OCI-LY3 (cell line): ENCODE data around the gene NOVA2.

Experiments
- H2AFZ ChIP-seq: fragments of 200-600, 300-600 bp; shearing (Covaris generic); 2 replicates; pipeline ENCODE4 v1.6.0; 2014; ENCODE audit warnings: antibody characterized with exemption, low read depth, low read length
- H3K27ac ChIP-seq: fragments of 200-600, 300-600 bp; sonication (generic); 2 replicates; pipeline ENCODE4 v1.5.1; 2014; ENCODE audit warnings: mild to moderate bottlenecking, low read length, moderate library complexity, mixed read lengths
- H3K27me3 ChIP-seq: fragments of 200-600, 300-600 bp; sonication (generic); 2 replicates; pipeline ENCODE4 v1.6.1; 2014; ENCODE audit warnings: low read depth, low read length, mixed read lengths
- H3K36me3 ChIP-seq: fragments of 200-600, 300-600 bp; sonication (generic); replicated peaks from 2 replicates; pipeline ENCODE3; 2014; ENCODE audit warnings: low read depth, low read length, mixed read lengths
- H3K4me1 ChIP-seq: fragments of 300-600, 200-600 bp; sonication (generic); 2 replicates; pipeline ENCODE4 v1.6.1; 2014; ENCODE audit warnings: low read length, mixed read lengths
- H3K4me2 ChIP-seq: fragments of 200-600, 300-600 bp; sonication (generic); 2 replicates; pipeline ENCODE4 v1.6.1; 2014; ENCODE audit warnings: low read length, mixed read lengths
- H3K4me3 ChIP-seq: fragments of 300-600, 200-600 bp; sonication (generic); 2 replicates; pipeline ENCODE4 v1.5.1; 2014; ENCODE audit warnings: antibody characterized with exemption, mild to moderate bottlenecking, low read length, moderate library complexity
- H3K79me2 ChIP-seq: fragments of 300-600, 200-600 bp; shearing (Covaris generic); 2 replicates; pipeline ENCODE4 v1.6.1; 2014; ENCODE audit warnings: mild to moderate bottlenecking, low read length, mixed read lengths
- H3K9ac ChIP-seq: fragments of 300-600, 200-600 bp; shearing (Covaris generic); 2 replicates; pipeline ENCODE4 v1.6.0; 2014; ENCODE audit warnings: mild to moderate bottlenecking, low read length, moderate library complexity
- H3K9me3 ChIP-seq: fragments of 200-600, 300-600 bp; shearing (Covaris generic); 2 replicates; pipeline ENCODE4 v1.6.1; 2014; ENCODE audit warnings: low read length, mixed read lengths; ENCODE audit not compliant: insufficient read depth
- H4K20me1 ChIP-seq: fragments of 200-600, 300-600 bp; sonication (generic); 2 replicates; pipeline ENCODE4 v1.6.1; 2016; ENCODE audit warnings: low read length, mixed read lengths; ENCODE audit not compliant: insufficient read depth
- CTCF ChIP-seq: fragments of 200-600, 300-600 bp; sonication (generic); IDR thresholded peaks from 2 replicates; pipeline ENCODE4 v1.5.1; 2014; ENCODE audit warnings: antibody characterized with exemption, low read length, low read depth
- EZH2phosphoT487 ChIP-seq: fragments of 200-600 bp; shearing (Covaris generic); IDR thresholded peaks from 2 replicates; pipeline ENCODE4 v1.6.1; 2018; ENCODE audit warnings: antibody characterized with exemption, mixed run types, low read depth

The NOVA2 gene

GRCh38 chr19:45924891-45925447 is 48.7 kb downstream of the NOVA2 start:
- H3K9ac ChIP-seq, result no peak overlapping the region
- no peaks in the 10 kb centered on the region for H4K20me1 ChIP-seq
- no peak overlapping the region for H3K27ac ChIP-seq
- H3K4me1 ChIP-seq, result peaks cover 5% of the 10 kb centered on the region
- TF ChIP-seq EZH2phosphoT487, result no peak
- H3K36me3 ChIP-seq, result no peaks in the 10 kb centered on the region
- H3K4me3 ChIP-seq, result no peak overlapping the region
- H2AFZ ChIP-seq, result no peak overlapping the region
- no peaks in the 10 kb centered on the region for H3K9me3 ChIP-seq
- 0 out of 2 replicates have a peak, but pooled peaks cover 7% of the 10 kb centered on the region for H3K27me3 ChIP-seq
- H3K4me2 ChIP-seq, result no peak overlapping the region
- no peaks in the 10 kb centered on the region for H3K79me2 ChIP-seq

- H3K36me3 ChIP-seq, result no peaks in the 10 kb centered on the region
- TF ChIP-seq CTCF, result no peak
- TF ChIP-seq EZH2phosphoT487, result no peak
These were observed 51.4 kb downstream of the NOVA2 start for GRCh38 chr19:45922281-45922680.

GRCh38 chr19:45920458-45920857 is 53.2 kb downstream of the NOVA2 start:
- no peak overlapping the region for H3K27ac ChIP-seq
- no peaks in the 10 kb centered on the region for H3K9me3 ChIP-seq
- no peaks in the 10 kb centered on the region for H3K4me1 ChIP-seq
- TF ChIP-seq EZH2phosphoT487, result no peak
- TF ChIP-seq CTCF, result no peak
- no peaks in the 10 kb centered on the region for H3K79me2 ChIP-seq
- no peaks in the 10 kb centered on the region for H4K20me1 ChIP-seq
- no peaks in the 10 kb centered on the region for H3K36me3 ChIP-seq
- no peak overlapping the region for H3K4me2 ChIP-seq
- H3K4me3 ChIP-seq, result no peak overlapping the region
- H2AFZ ChIP-seq, result no peak overlapping the region
- H3K9ac ChIP-seq, result no peak overlapping the region
- H3K27me3 ChIP-seq, result peaks cover 15% of the 10 kb centered on the region

More at GRCh38 chr19:45922281-45922680, 51.4 kb downstream of the NOVA2 start:
- Histone ChIP-seq H3K4me1 (no peaks in the 10 kb centered on the region), H3K27ac (no peak overlapping the region), H3K79me2 (no peaks in the 10 kb centered on the region), H4K20me1 (no peaks in the 10 kb centered on the region), H2AFZ (no peak overlapping the region; the same call in 1 of the 2 replicates), H3K9me3 (no peaks in the 10 kb centered on the region), H3K27me3 (peaks cover 15% of the 10 kb centered on the region; the same call in 1 of the 2 replicates), H3K4me3 (no peak overlapping the region), H3K9ac (no peak overlapping the region), H3K4me2 (no peak overlapping the region)

GRCh38 chr19:45919678-45920077 is 54.0 kb downstream of the NOVA2 start:
- Histone ChIP-seq H3K36me3 (no peaks in the 10 kb centered on the region), H3K4me1 (no peaks in the 10 kb centered on the region), H3K9ac (no peak overlapping the region), H2AFZ (no peak overlapping the region), H3K4me3 (no peak overlapping the region), H3K4me2 (no peak overlapping the region), H3K27ac (no peak overlapping the region), H3K79me2 (no peaks in the 10 kb centered on the region), H3K27me3 (peaks cover 15% of the 10 kb centered on the region), H3K9me3 (no peaks in the 10 kb centered on the region), H4K20me1 (no peaks in the 10 kb centered on the region)
- no peak for TF ChIP-seq EZH2phosphoT487
- TF ChIP-seq CTCF, result no peak
